ENCODE data around the gene SMAD5.

Gene SMAD5

GRCh38 chr5:136222580-136223235 is 90.1 kb downstream of the SMAD5 start:
- DNase-seq (ENCODE audit: low read depth): no peak

GRCh38 chr5:136225796-136226195 is 93.2 kb downstream of the SMAD5 start:
- no peak for DNase-seq (ENCODE audit: low read depth)

GRCh38 chr5:136226401-136226800 is 93.8 kb downstream of the SMAD5 start:
- DNase-seq (ENCODE audit: low read depth): no peak

- DNase-seq (ENCODE audit: low read depth): no peak
Measured at GRCh38 chr5:136228136-136228757, 95.6 kb downstream of the SMAD5 start.

- DNase-seq (ENCODE audit: low read depth): no peak
Measured at GRCh38 chr5:136230176-136230575, 97.5 kb downstream of the SMAD5 start.

- DNase-seq (ENCODE audit: low read depth): no peak
Measured at GRCh38 chr5:136232316-136232715, 99.7 kb downstream of the SMAD5 start.

All from activated T-cell treated with anti-CD3 and anti-CD28 coated beads for 24 hours (primary cell).